HepG2 (cell line): ENCODE data around the gene PRIMA1. TPM values are rescaled to one million over a fixed set of nuclear protein-coding genes. Genes with fewer than 3 reads are reported as not detected.

Experiments used
- ARID3A ChIP-seq: IDR thresholded peaks from 2 replicates; pipeline ENCODE4 v1.6.1; 2012; ENCODE audit warnings: low read depth, low read length, improper control_type of control experiment
- ARNT ChIP-seq: fragments of 450-650 bp; IDR thresholded peaks from 2 replicates; pipeline ENCODE4 v1.6.1; 2017
- ATRX ChIP-seq: sonication (generic); formaldehyde crosslinking; IDR thresholded peaks from 2 replicates; pipeline ENCODE4 v1.4.0; 2020; ENCODE audit warnings: missing genetic modification reagents, borderline replicate concordance
- CCDC6 ChIP-seq: sonication (generic); formaldehyde crosslinking; IDR thresholded peaks from 2 replicates; pipeline ENCODE4 v1.8.1; 2022; ENCODE audit warnings: mild to moderate bottlenecking, missing genetic modification reagents, moderate library complexity
- CHCHD3 ChIP-seq: sonication (generic); formaldehyde crosslinking; IDR thresholded peaks from 2 replicates; pipeline ENCODE4 v1.8.0; 2022; ENCODE audit warnings: mild to moderate bottlenecking, missing genetic modification reagents, moderate library complexity
- CHD4 ChIP-seq: fragments of 200-600 bp; sonication (generic); IDR thresholded peaks from 2 replicates; pipeline ENCODE4 v1.7.0; 2017; ENCODE audit warnings: mild to moderate bottlenecking, low read length, borderline replicate concordance
- FOXA3 ChIP-seq: IDR thresholded peaks from 2 replicates; pipeline ENCODE4 v1.6.1; 2016; ENCODE audit warnings: missing genetic modification reagents, missing compliant biosample characterization
- IRX3 ChIP-seq: sonication (generic); formaldehyde crosslinking; IDR thresholded peaks from 2 replicates; pipeline ENCODE4 v1.8.1; 2023; ENCODE audit warnings: mild to moderate bottlenecking, low read depth, missing genetic modification reagents, borderline replicate concordance
- JUND ChIP-seq: sonication (generic); formaldehyde crosslinking; IDR thresholded peaks from 2 replicates; pipeline ENCODE4 v1.8.0; 2022; ENCODE audit warnings: mild to moderate bottlenecking, missing genetic modification reagents
- PHF5A ChIP-seq: IDR thresholded peaks from one replicate; pipeline ENCODE4 v1.6.1; 2018; ENCODE audit warnings: low read depth, missing genetic modification reagents; ENCODE audit not compliant: unreplicated experiment
- PPARG ChIP-seq: conservative IDR thresholded peaks from 2 replicates; pipeline ENCODE4 v1.6.1; 2016; ENCODE audit warnings: missing biosample characterization, missing genetic modification reagents
- SPEN ChIP-seq: sonication (generic); formaldehyde crosslinking; IDR thresholded peaks from 2 replicates; pipeline ENCODE4 v1.5.1; 2020; ENCODE audit warnings: low read depth, mild to moderate bottlenecking, missing genetic modification reagents
- TOPORS ChIP-seq: sonication (generic); formaldehyde crosslinking; IDR thresholded peaks from 2 replicates; pipeline ENCODE4 v1.8.0; 2023; ENCODE audit warnings: mild to moderate bottlenecking, missing genetic modification reagents
- ZBTB46 ChIP-seq: sonication (generic); formaldehyde crosslinking; IDR thresholded peaks from 2 replicates; pipeline ENCODE4 v1.4.0; 2020; ENCODE audit warnings: mild to moderate bottlenecking, missing genetic modification reagents, borderline replicate concordance
- ZC3H13 ChIP-seq: sonication (generic); formaldehyde crosslinking; IDR thresholded peaks from 2 replicates; pipeline ENCODE4 v1.8.1; 2023; ENCODE audit warnings: mild to moderate bottlenecking, missing genetic modification reagents, moderate library complexity
- ZKSCAN8 ChIP-seq: IDR thresholded peaks from 2 replicates; pipeline ENCODE4 v1.6.1; 2016; ENCODE audit warnings: borderline replicate concordance, missing genetic modification reagents, missing compliant biosample characterization
- ZNF326 ChIP-seq: sonication (generic); formaldehyde crosslinking; IDR thresholded peaks from 2 replicates; pipeline ENCODE4 v1.4.0; 2020; ENCODE audit warnings: missing genetic modification reagents, borderline replicate concordance
- ZNF563 ChIP-seq: sonication (generic); formaldehyde crosslinking; IDR thresholded peaks from 2 replicates; pipeline ENCODE4 v1.8.0; 2022; ENCODE audit warnings: mild to moderate bottlenecking, moderate library complexity, missing genetic modification reagents
- ZNF644 ChIP-seq: IDR thresholded peaks from 2 replicates; pipeline ENCODE4 v1.6.1; 2016; ENCODE audit warnings: low read depth
- ZNF747 ChIP-seq: sonication (generic); formaldehyde crosslinking; IDR thresholded peaks from 2 replicates; pipeline ENCODE4 v1.8.1; 2023; ENCODE audit warnings: missing genetic modification reagents, mild to moderate bottlenecking, borderline replicate concordance
- polyA plus RNA-seq, 8 experiments: library from polyadenylated mRNA; depleted of rRNA in 3 of 8; stranded (reverse) in 7 of 8; unstranded in 1 of 8; fragments of >200 nt; fragmentation: Illumina TruSeq in 4 of 8; extraction: Trizol in 4 of 8; gene quantifications; 2 replicates each; pipeline versions ENCODE4 v1.2.1 to v1.2.3, GENCODE V29; 2011 to 2016; ENCODE audit warnings: low read depth in 4 of 8, missing spikeins in 1 of 8, mixed read lengths in 1 of 8; ENCODE audit not compliant: insufficient read depth in 1 of 8
- total RNA-seq, 5 experiments: library from RNA; depleted of rRNA; stranded (reverse); fragments of >200 nt; fragmentation: Illumina TruSeq; extraction: Trizol; gene quantifications; 2 replicates each; pipeline ENCODE4 v1.2.3, GENCODE V29; 2016; ENCODE audit warnings: low read depth in 1 of 5
- TF ChIP-seq, protein P1 (sequence below): sonication (generic); formaldehyde crosslinking; IDR thresholded peaks from 2 replicates; pipeline ENCODE4 v1.9.0; 2021; ENCODE audit warnings: missing genetic modification reagents, borderline replicate concordance
- TF ChIP-seq, protein P2 (sequence below): sonication (generic); formaldehyde crosslinking; IDR thresholded peaks from 2 replicates; pipeline ENCODE4 v1.5.1; 2020; ENCODE audit warnings: mild to moderate bottlenecking, missing genetic modification reagents, moderate library complexity
- TF ChIP-seq, protein P3 (sequence below): sonication (generic); formaldehyde crosslinking; conservative IDR thresholded peaks from 2 replicates; pipeline ENCODE4 v1.4.0; 2020; ENCODE audit warnings: missing genetic modification reagents

PRIMA1 gene
- total and polyA plus RNA-seq, 2 of the 13 experiments (the other 11 are each of a cell fraction or from before 2014, with no cell fraction given) = 2.4 to 3.2 TPM

- TF ChIP-seq ZKSCAN8 = no peak
- no peak for TF ChIP-seq ATRX (CRISPR knock-in tag)
- TF ChIP-seq, protein P1, sequence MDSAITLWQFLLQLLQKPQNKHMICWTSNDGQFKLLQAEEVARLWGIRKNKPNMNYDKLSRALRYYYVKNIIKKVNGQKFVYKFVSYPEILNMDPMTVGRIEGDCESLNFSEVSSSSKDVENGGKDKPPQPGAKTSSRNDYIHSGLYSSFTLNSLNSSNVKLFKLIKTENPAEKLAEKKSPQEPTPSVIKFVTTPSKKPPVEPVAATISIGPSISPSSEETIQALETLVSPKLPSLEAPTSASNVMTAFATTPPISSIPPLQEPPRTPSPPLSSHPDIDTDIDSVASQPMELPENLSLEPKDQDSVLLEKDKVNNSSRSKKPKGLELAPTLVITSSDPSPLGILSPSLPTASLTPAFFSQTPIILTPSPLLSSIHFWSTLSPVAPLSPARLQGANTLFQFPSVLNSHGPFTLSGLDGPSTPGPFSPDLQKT = no peak
- TF ChIP-seq ZNF563 (CRISPR knock-in tag) = no peak
- TF ChIP-seq, protein P2, sequence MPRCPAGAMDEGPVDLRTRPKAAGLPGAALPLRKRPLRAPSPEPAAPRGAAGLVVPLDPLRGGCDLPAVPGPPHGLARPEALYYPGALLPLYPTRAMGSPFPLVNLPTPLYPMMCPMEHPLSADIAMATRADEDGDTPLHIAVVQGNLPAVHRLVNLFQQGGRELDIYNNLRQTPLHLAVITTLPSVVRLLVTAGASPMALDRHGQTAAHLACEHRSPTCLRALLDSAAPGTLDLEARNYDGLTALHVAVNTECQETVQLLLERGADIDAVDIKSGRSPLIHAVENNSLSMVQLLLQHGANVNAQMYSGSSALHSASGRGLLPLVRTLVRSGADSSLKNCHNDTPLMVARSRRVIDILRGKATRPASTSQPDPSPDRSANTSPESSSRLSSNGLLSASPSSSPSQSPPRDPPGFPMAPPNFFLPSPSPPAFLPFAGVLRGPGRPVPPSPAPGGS (CRISPR knock-in tag) = no peak
- TF ChIP-seq SPEN = no peak
- no peak for TF ChIP-seq ZNF644 (CRISPR knock-in tag)
- TF ChIP-seq TOPORS (CRISPR knock-in tag) = no peak
- no peak for TF ChIP-seq ZNF747
- no peak for TF ChIP-seq PHF5A
- no peak for TF ChIP-seq ZC3H13 (CRISPR knock-in tag)
- peak; percentile 96 for TF ChIP-seq FOXA3 (CRISPR knock-in tag)
- TF ChIP-seq PPARG (CRISPR knock-in tag) = peak; percentile 71
- TF ChIP-seq JUND (CRISPR knock-in tag) = no peak
- TF ChIP-seq ARNT = no peak
- no peak; the same call in 1 of the 2 replicates for TF ChIP-seq ARID3A
- TF ChIP-seq, protein P3, sequence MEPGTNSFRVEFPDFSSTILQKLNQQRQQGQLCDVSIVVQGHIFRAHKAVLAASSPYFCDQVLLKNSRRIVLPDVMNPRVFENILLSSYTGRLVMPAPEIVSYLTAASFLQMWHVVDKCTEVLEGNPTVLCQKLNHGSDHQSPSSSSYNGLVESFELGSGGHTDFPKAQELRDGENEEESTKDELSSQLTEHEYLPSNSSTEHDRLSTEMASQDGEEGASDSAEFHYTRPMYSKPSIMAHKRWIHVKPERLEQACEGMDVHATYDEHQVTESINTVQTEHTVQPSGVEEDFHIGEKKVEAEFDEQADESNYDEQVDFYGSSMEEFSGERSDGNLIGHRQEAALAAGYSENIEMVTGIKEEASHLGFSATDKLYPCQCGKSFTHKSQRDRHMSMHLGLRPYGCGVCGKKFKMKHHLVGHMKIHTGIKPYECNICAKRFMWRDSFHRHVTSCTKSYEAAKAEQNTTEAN (CRISPR knock-in tag) = no peak
- TF ChIP-seq CHD4 = no peak
- TF ChIP-seq CHCHD3 (CRISPR knock-in tag) = no peak
- TF ChIP-seq ZBTB46 (CRISPR knock-in tag) = no peak
- TF ChIP-seq ZNF326 (CRISPR knock-in tag) = no peak
- no peak for TF ChIP-seq CCDC6 (CRISPR knock-in tag)
- no peak for TF ChIP-seq IRX3
Observed at GRCh38 chr14:93778453-93778852, 9.8 kb downstream of the PRIMA1 start (continued).
